ACC112 (cell line): Measurements from ENCODE around the gene CALD1.

ENCODE experiments used
- H2AFZ ChIP-seq: fragments of 200-600 bp; sonication (generic); one replicate; pipeline ENCODE4 v1.6.0; 2017; ENCODE audit warnings: antibody characterized with exemption, low read length; ENCODE audit not compliant: unreplicated experiment
- H3K27ac ChIP-seq: fragments of 200-600 bp; sonication (generic); 2 replicates; pipeline ENCODE4 v1.5.1; 2014; ENCODE audit warnings: low read depth, mild to moderate bottlenecking, antibody characterized with exemption, low read length, moderate library complexity
- H3K27me3 ChIP-seq: fragments of 200-600 bp; sonication (generic); 2 replicates; pipeline ENCODE4 v1.6.1; 2014; ENCODE audit warnings: mild to moderate bottlenecking, antibody characterized with exemption, low read length, moderate library complexity, mixed read lengths; ENCODE audit not compliant: insufficient read depth
- H3K36me3 ChIP-seq: fragments of 200-600 bp; sonication (generic); 2 replicates; pipeline ENCODE4 v1.6.1; 2016; ENCODE audit warnings: mild to moderate bottlenecking, antibody characterized with exemption, low read length, moderate library complexity, mixed read lengths; ENCODE audit not compliant: insufficient read depth
- H3K4me1 ChIP-seq: fragments of 200-600 bp; sonication (generic); one replicate; pipeline ENCODE4 v1.6.1; 2016; ENCODE audit warnings: low read length, mixed read lengths; ENCODE audit not compliant: insufficient read depth, unreplicated experiment, control insufficient read depth
- H3K4me3 ChIP-seq: fragments of 200-600 bp; sonication (generic); 2 replicates; pipeline ENCODE4 v1.5.1; 2014; ENCODE audit warnings: mild to moderate bottlenecking, low read depth, low read length
- H3K79me2 ChIP-seq: fragments of 200-600 bp; sonication (generic); one replicate; pipeline ENCODE4 v1.6.0; 2016; ENCODE audit warnings: low read length; ENCODE audit not compliant: control insufficient read depth, unreplicated experiment, insufficient read depth

CALD1 gene

GRCh38 chr7:134842886-134843430 lies 63.5 kb downstream of the CALD1 start:
- H3K36me3 ChIP-seq, result peaks cover 6% of the 10 kb centered on the region; the same call in 1 of the 2 replicates
- H3K27ac ChIP-seq, result no peak overlapping the region
- peaks cover 47% of the 10 kb centered on the region for H3K79me2 ChIP-seq

GRCh38 chr7:134844200-134844599 lies 64.8 kb downstream of the CALD1 start:
- Histone ChIP-seq H3K4me3 (no peak overlapping the region), H3K79me2 (peaks cover 41% of the 10 kb centered on the region), H2AFZ (no peak overlapping the region), H3K27me3 (no peaks in the 10 kb centered on the region), H3K27ac (no peak overlapping the region), H3K4me1 (peaks cover 4% of the 10 kb centered on the region), H3K36me3 (peaks cover 6% of the 10 kb centered on the region; the same call in 1 of the 2 replicates)

More at GRCh38 chr7:134842886-134843430, 63.5 kb downstream of the CALD1 start:
- Histone ChIP-seq H3K27me3 (no peaks in the 10 kb centered on the region), H3K4me3 (no peak overlapping the region), H2AFZ (no peak overlapping the region), H3K4me1 (peaks cover 4% of the 10 kb centered on the region)

- Histone ChIP-seq H3K27me3 (no peaks in the 10 kb centered on the region), H3K36me3 (peaks cover 17% of the 10 kb centered on the region), H3K79me2 (peaks cover 43% of the 10 kb centered on the region), H2AFZ (no peak overlapping the region), H3K4me3 (no peak overlapping the region), H3K4me1 (no peaks in the 10 kb centered on the region), H3K27ac (no peak overlapping the region)
These were observed 66.0 kb downstream of the CALD1 start for GRCh38 chr7:134845461-134845860.

GRCh38 chr7:134847851-134848588 lies 68.6 kb downstream of the CALD1 start:
- H3K36me3 ChIP-seq, result peaks cover 18% of the 10 kb centered on the region
- H3K4me3 ChIP-seq, result no peak overlapping the region
- no peak overlapping the region for H3K27ac ChIP-seq
- no peak overlapping the region for H2AFZ ChIP-seq
- no peaks in the 10 kb centered on the region for H3K27me3 ChIP-seq
- peaks cover 33% of the 10 kb centered on the region for H3K79me2 ChIP-seq
- H3K4me1 ChIP-seq, result no peaks in the 10 kb centered on the region

GRCh38 chr7:134850066-134850465 lies 70.6 kb downstream of the CALD1 start:
- no peak overlapping the region for H2AFZ ChIP-seq
- H3K79me2 ChIP-seq, result peaks cover 26% of the 10 kb centered on the region
- no peaks in the 10 kb centered on the region for H3K27me3 ChIP-seq
- H3K27ac ChIP-seq, result no peak overlapping the region
- no peak overlapping the region for H3K4me3 ChIP-seq
- peaks cover 8% of the 10 kb centered on the region for H3K4me1 ChIP-seq
- peaks cover 18% of the 10 kb centered on the region for H3K36me3 ChIP-seq

- H2AFZ ChIP-seq, result no peak overlapping the region
- no peak overlapping the region for H3K4me3 ChIP-seq
- peaks cover 29% of the 10 kb centered on the region for H3K79me2 ChIP-seq
- H3K36me3 ChIP-seq, result peaks cover 12% of the 10 kb centered on the region
- no peak overlapping the region for H3K27ac ChIP-seq
- H3K27me3 ChIP-seq, result no peaks in the 10 kb centered on the region
- H3K4me1 ChIP-seq, result peaks cover 19% of the 10 kb centered on the region
These were observed 71.7 kb downstream of the CALD1 start for GRCh38 chr7:134851141-134851540.

GRCh38 chr7:134852625-134853024 lies 73.2 kb downstream of the CALD1 start:
- Histone ChIP-seq H2AFZ (no peak overlapping the region), H3K36me3 (peaks cover 12% of the 10 kb centered on the region), H3K27ac (no peak overlapping the region)

GRCh38 chr7:134854816-134855215 lies 75.4 kb downstream of the CALD1 start:
- Histone ChIP-seq H3K27ac (peak overlapping the region; percentile 18), H3K4me3 (peak overlapping the region; percentile 1; the same call in 1 of the 2 replicates), H3K36me3 (peaks cover 8% of the 10 kb centered on the region; the same call in 1 of the 2 replicates)

More at GRCh38 chr7:134852625-134853024, 73.2 kb downstream of the CALD1 start:
- Histone ChIP-seq H3K27me3 (no peaks in the 10 kb centered on the region), H3K4me1 (peaks cover 27% of the 10 kb centered on the region), H3K4me3 (no peak overlapping the region), H3K79me2 (peaks cover 31% of the 10 kb centered on the region)

GRCh38 chr7:134855442-134855841 lies 76.0 kb downstream of the CALD1 start:
- H2AFZ ChIP-seq, result peak overlapping the region; percentile 49
- peak overlapping the region; percentile 18 for H3K27ac ChIP-seq
- H3K4me3 ChIP-seq, result peak overlapping the region; percentile 9; the same call in 1 of the 2 replicates

More at GRCh38 chr7:134854816-134855215, 75.4 kb downstream of the CALD1 start:
- Histone ChIP-seq H3K4me1 (peaks cover 27% of the 10 kb centered on the region), H3K27me3 (no peaks in the 10 kb centered on the region), H2AFZ (peak overlapping the region; percentile 49), H3K79me2 (peaks cover 28% of the 10 kb centered on the region)

GRCh38 chr7:134856091-134856490 lies 76.7 kb downstream of the CALD1 start:
- Histone ChIP-seq H3K27ac (peak overlapping the region; percentile 18), H3K27me3 (no peaks in the 10 kb centered on the region), H2AFZ (peak overlapping the region; percentile 49), H3K79me2 (peaks cover 18% of the 10 kb centered on the region), H3K4me3 (peak overlapping the region; percentile 9; the same call in 1 of the 2 replicates), H3K36me3 (no peaks in the 10 kb centered on the region), H3K4me1 (peaks cover 27% of the 10 kb centered on the region)

More at GRCh38 chr7:134855442-134855841, 76.0 kb downstream of the CALD1 start:
- Histone ChIP-seq H3K36me3 (peaks cover 2% of the 10 kb centered on the region; the same call in 1 of the 2 replicates), H3K4me1 (peaks cover 27% of the 10 kb centered on the region), H3K27me3 (no peaks in the 10 kb centered on the region), H3K79me2 (peaks cover 22% of the 10 kb centered on the region)
